A549 (cell line): ENCODE results near the gene PPHLN1. TPM values are rescaled to one million over a fixed set of nuclear protein-coding genes. Genes with fewer than 3 reads are reported as not detected.

Source experiments
- ATAC-seq, 2 experiments: fragments of 200-7000 bp in 1 of 2; fragments of >200 bp in 1 of 2; cut with Nextera tagmentation in 1 of 2; cut with Tn5 transposase in 1 of 2; 3 replicates each; pipeline versions ENCODE4 v1.8.0 to v1.9.1; 2018 to 2020; ENCODE audit warnings: mild to moderate bottlenecking in 1 of 2, moderate library complexity in 1 of 2
- CTCF ChIA-PET: fragments of 300-600 bp; sonication (Branson Sonifier 250); formaldehyde crosslinking; extraction: SDS; loops from one replicate; lab custom pipeline; 2021; ENCODE audit warnings: antibody characterized with exemption, inconsistent platforms; lab: Yijun Ruan, JAX
- POLR2A ChIA-PET: fragments of 350-600 bp; formaldehyde crosslinking; extraction: SDS; loops from one replicate; lab custom pipeline; 2021; ENCODE audit warnings: antibody characterized with exemption, inconsistent platforms; lab: Yijun Ruan, JAX
- DNase-seq, 2 experiments: peaks; one replicate each; pipeline versions ENCODE4 v3.0.0 to v3.0.0-alpha.2; 2011 to 2016; ENCODE audit warnings: low read depth in 1 of 2, low spot score in 1 of 2
- FAIRE-seq: peaks from 2 replicates; lab custom pipeline; 2011; peaks lifted over from hg19 to GRCh38; lab: Jason Lieb, UNC
- H3K27ac ChIP-seq, 2 experiments: fragments of >200 bp; sonication (Bioruptor Twin); formaldehyde crosslinking; 3 replicates each; pipeline ENCODE4 v1.5.1; 2016 to 2017
- H3K4me1 ChIP-seq: fragments of >200 bp; sonication (Bioruptor Twin); formaldehyde crosslinking; 3 replicates; pipeline ENCODE4 v1.6.1; 2016
- H3K4me2 ChIP-seq: fragments of >200 bp; sonication (Bioruptor Twin); formaldehyde crosslinking; 3 replicates; pipeline ENCODE4 v1.6.1; 2016
- H3K4me3 ChIP-seq: fragments of >200 bp; sonication (Bioruptor Twin); formaldehyde crosslinking; 3 replicates; pipeline ENCODE4 v1.5.1; 2016
- H3K9me3 ChIP-seq: fragments of >200 bp; sonication (Bioruptor Twin); formaldehyde crosslinking; 3 replicates; pipeline ENCODE4 v1.6.1; 2016
- CBX2 ChIP-seq: fragments of 200-600 bp; sonication (generic); IDR thresholded peaks from 2 replicates; pipeline ENCODE4 v1.6.1; 2016; ENCODE audit warnings: low read depth, mild to moderate bottlenecking, borderline replicate concordance
- CEBPB ChIP-seq, 2 experiments: fragments of >200 bp in 1 of 2; sonication (Bioruptor Twin) in 1 of 2; formaldehyde crosslinking in 1 of 2; IDR thresholded peaks; 2 replicates each; pipeline ENCODE4 v1.6.1; 2012 to 2016
- CHD2 ChIP-seq: fragments of 150-350 bp; IDR thresholded peaks from 2 replicates; pipeline ENCODE4 v1.6.1; 2014; ENCODE audit warnings: low read length; ENCODE audit not compliant: partially characterized antibody
- E2F6 ChIP-seq: IDR thresholded peaks from 2 replicates; pipeline ENCODE4 v1.6.1; 2012; ENCODE audit warnings: low read depth, borderline replicate concordance
- EHF ChIP-seq: fragments of 250-450 bp; sonication (Bioruptor Pico); IDR thresholded peaks from 2 replicates; pipeline ENCODE4 v1.5.0; 2020; ENCODE audit warnings: mild to moderate bottlenecking
- EHMT2 ChIP-seq: fragments of 200-600 bp; sonication (generic); IDR thresholded peaks from 2 replicates; pipeline ENCODE4 v1.6.1; 2016; ENCODE audit warnings: antibody characterized with exemption, low read depth, mild to moderate bottlenecking, moderate library complexity
- EP300 ChIP-seq, 2 experiments: fragments of >200 bp; sonication (Bioruptor Twin); formaldehyde crosslinking; IDR thresholded peaks; 2 replicates in 1 of 2; 3 replicates in 1 of 2; pipeline ENCODE4 v1.6.1; 2016 to 2017
- FOSB ChIP-seq: fragments of 250-450 bp; sonication (Bioruptor Pico); IDR thresholded peaks from 2 replicates; pipeline ENCODE4 v1.5.0; 2020; ENCODE audit warnings: mild to moderate bottlenecking, moderate library complexity
- FOSL2 ChIP-seq, 2 experiments: fragments of 450-650 bp in 1 of 2; fragments of >200 bp in 1 of 2; sonication (Bioruptor Twin) in 1 of 2; formaldehyde crosslinking; IDR thresholded peaks; 2 replicates each; pipeline versions ENCODE4 v1.5.0 to v1.6.1; 2016 to 2020; ENCODE audit warnings: mild to moderate bottlenecking in 1 of 2, moderate library complexity in 1 of 2
- HEYL ChIP-seq: fragments of 250-450 bp; sonication (Bioruptor Pico); IDR thresholded peaks from 2 replicates; pipeline ENCODE4 v1.8.0; 2021; ENCODE audit warnings: mild to moderate bottlenecking, moderate library complexity
- JUN ChIP-seq, 2 experiments: fragments of >200 bp; sonication (Bioruptor Twin); formaldehyde crosslinking; IDR thresholded peaks; 2 replicates in 1 of 2; 3 replicates in 1 of 2; pipeline ENCODE4 v1.6.1; 2016 to 2017
- JUNB ChIP-seq: fragments of >200 bp; sonication (Bioruptor Twin); formaldehyde crosslinking; IDR thresholded peaks from 2 replicates; pipeline ENCODE4 v1.6.1; 2016
- MAX ChIP-seq: IDR thresholded peaks from 2 replicates; pipeline ENCODE4 v1.6.1; 2012
- MYC ChIP-seq: IDR thresholded peaks from 2 replicates; pipeline ENCODE4 v1.6.1; 2012; ENCODE audit warnings: mild to moderate bottlenecking, inconsistent platforms, low read length, improper control_type of control experiment, borderline replicate concordance
- PHF8 ChIP-seq: fragments of 200-600 bp; sonication (generic); IDR thresholded peaks from 2 replicates; pipeline ENCODE4 v1.6.1; 2016; ENCODE audit warnings: low read depth, mild to moderate bottlenecking, antibody characterized with exemption, moderate library complexity, borderline replicate concordance
- POLR2A ChIP-seq: IDR thresholded peaks from 2 replicates; pipeline ENCODE4 v1.6.1; 2012; ENCODE audit warnings: mild to moderate bottlenecking, low read length
- RAD21 ChIP-seq, 2 experiments: fragments of >200 bp in 1 of 2; sonication (Bioruptor Twin) in 1 of 2; formaldehyde crosslinking in 1 of 2; IDR thresholded peaks in 1 of 2; conservative IDR thresholded peaks in 1 of 2; 2 replicates in 1 of 2; 3 replicates in 1 of 2; pipeline ENCODE4 v1.6.1; 2012 to 2018; ENCODE audit warnings: inconsistent platforms in 1 of 2
- SMC3 ChIP-seq: fragments of >200 bp; sonication (Bioruptor Twin); formaldehyde crosslinking; IDR thresholded peaks from 3 replicates; pipeline ENCODE4 v1.6.1; 2018; ENCODE audit warnings: inconsistent platforms
- SREBF2 ChIP-seq: fragments of 450-650 bp; IDR thresholded peaks from 2 replicates; pipeline ENCODE4 v1.6.1; 2014; ENCODE audit warnings: mild to moderate bottlenecking, moderate library complexity
- USF2 ChIP-seq: fragments of 450-650 bp; IDR thresholded peaks from 2 replicates; pipeline ENCODE4 v1.6.1; 2014; ENCODE audit warnings: antibody characterized with exemption
- ZFP36 ChIP-seq: fragments of 450-650 bp; IDR thresholded peaks from 2 replicates; pipeline ENCODE4 v1.6.1; 2014; ENCODE audit warnings: borderline replicate concordance; ENCODE audit not compliant: partially characterized antibody
- WGBS: methylation state at CpG from one replicate; pipeline ENCODE4 v1.1.6; 2017; ENCODE audit errors: missing lambda C conversion rate; 5-methylcytosine and 5-hydroxymethylcytosine counted together
- polyA plus RNA-seq, 4 experiments: library from polyadenylated mRNA; depleted of rRNA in 3 of 4; stranded (reverse); fragments of >200 nt; fragmentation: RNase III in 1 of 4; extraction: RNeasy Plus Mini Kit Qiagen cat#74134 plus additional on column Dnase treatment in 1 of 4; gene quantifications; 2 replicates in 3 of 4; 3 replicates in 1 of 4; pipeline ENCODE4 v1.2.3, GENCODE V29; 2011 to 2017
- TF ChIP-seq, protein P1 (sequence below): fragments of >200 bp; sonication (Bioruptor Twin); formaldehyde crosslinking; IDR thresholded peaks from 3 replicates; pipeline ENCODE4 v1.5.1; 2016
- TF ChIP-seq, protein P2 (sequence below): fragments of >200 bp; sonication (Bioruptor Twin); formaldehyde crosslinking; IDR thresholded peaks from 3 replicates; pipeline ENCODE4 v1.6.1; 2016
- TF ChIP-seq, protein P3 (sequence below): fragments of 200-600 bp; sonication (generic); IDR thresholded peaks from 2 replicates; pipeline ENCODE4 v1.6.1; 2016; ENCODE audit warnings: antibody characterized with exemption, mild to moderate bottlenecking, moderate library complexity

The PPHLN1 gene
- polyA plus RNA-seq, 2 of the 4 experiments (the other 2 are of a cell fraction): 55.5 to 135 TPM

- peak overlapping the region; percentile 64 to 74; a peak in 5 of 6 replicates for H3K27ac ChIP-seq
- peak; percentile 71 to 93 for TF ChIP-seq RAD21 (conservative IDR thresholded peaks at IDR 0.05 in 1 of 2, IDR thresholded peaks at IDR 0.05 in 1 of 2)
- TF ChIP-seq MAX: no peak
- TF ChIP-seq, protein P1, sequence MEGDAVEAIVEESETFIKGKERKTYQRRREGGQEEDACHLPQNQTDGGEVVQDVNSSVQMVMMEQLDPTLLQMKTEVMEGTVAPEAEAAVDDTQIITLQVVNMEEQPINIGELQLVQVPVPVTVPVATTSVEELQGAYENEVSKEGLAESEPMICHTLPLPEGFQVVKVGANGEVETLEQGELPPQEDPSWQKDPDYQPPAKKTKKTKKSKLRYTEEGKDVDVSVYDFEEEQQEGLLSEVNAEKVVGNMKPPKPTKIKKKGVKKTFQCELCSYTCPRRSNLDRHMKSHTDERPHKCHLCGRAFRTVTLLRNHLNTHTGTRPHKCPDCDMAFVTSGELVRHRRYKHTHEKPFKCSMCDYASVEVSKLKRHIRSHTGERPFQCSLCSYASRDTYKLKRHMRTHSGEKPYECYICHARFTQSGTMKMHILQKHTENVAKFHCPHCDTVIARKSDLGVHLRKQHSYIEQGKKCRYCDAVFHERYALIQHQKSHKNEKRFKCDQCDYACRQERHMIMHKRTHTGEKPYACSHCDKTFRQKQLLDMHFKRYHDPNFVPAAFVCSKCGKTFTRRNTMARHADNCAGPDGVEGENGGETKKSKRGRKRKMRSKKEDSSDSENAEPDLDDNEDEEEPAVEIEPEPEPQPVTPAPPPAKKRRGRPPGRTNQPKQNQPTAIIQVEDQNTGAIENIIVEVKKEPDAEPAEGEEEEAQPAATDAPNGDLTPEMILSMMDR: peak; percentile 93
- no peak for TF ChIP-seq CHD2
- peak in 1 of 2 experiments; percentile 14; a peak in 1 of 5 replicates for TF ChIP-seq JUN (IDR thresholded peaks at IDR 0.05)
- peak; percentile 92 for TF ChIP-seq SMC3
- TF ChIP-seq SREBF2: no peak
- no peak for FAIRE-seq
- POLR2A ChIA-PET: no interaction called here
- peak; percentile 67 to 79 for DNase-seq
- CTCF ChIA-PET: interaction anchor here (0.5 to 7.8 kb wide), 33 partner anchors 8 to 853 kb away, joined by 3 to 69 read pairs (median 5); no protein-coding TSS in a partner anchor
- no peaks in the 10 kb centered on the region for H3K9me3 ChIP-seq
- peak; percentile 91 to 97 for ATAC-seq
- WGBS: 5% methylated on average over 24 of the region's 83 CpGs
- H3K4me3 ChIP-seq: peak overlapping the region; percentile 90
- H3K4me1 ChIP-seq: 0 out of 3 replicates have a peak, but pooled peaks cover 3% of the 10 kb centered on the region
- H3K4me2 ChIP-seq: peak overlapping the region; percentile 96
Measured at GRCh38 chr12:42482748-42483520, 157.0 kb downstream of the PPHLN1 start.

GRCh38 chr12:42483521-42483790 lies 157.5 kb downstream of the PPHLN1 start:
- ATAC-seq (peak; percentile 40 to 55), FAIRE-seq (no peak), DNase-seq (no peak)
- no CpG with 5 or more reads among the region's 30 CpGs for WGBS
- POLR2A ChIA-PET: no interaction called here
- Histone ChIP-seq H3K27ac (peak overlapping the region; percentile 64 to 74; a peak in 5 of 6 replicates), H3K4me2 (peak overlapping the region; percentile 96), H3K4me3 (peak overlapping the region; percentile 90), H3K9me3 (no peaks in the 10 kb centered on the region), H3K4me1 (0 out of 3 replicates have a peak, but pooled peaks cover 3% of the 10 kb centered on the region)
- TF ChIP-seq CEBPB (IDR thresholded peaks at IDR 0.05) (no peak), JUNB (no peak), PHF8 (no peak), MYC (no peak), E2F6 (no peak)
- CTCF ChIA-PET: interaction anchor here (0.5 to 7.8 kb wide), 28 partner anchors 8 to 853 kb away, joined by 3 to 69 read pairs (median 5); no protein-coding TSS in a partner anchor

GRCh38 chr12:42484996-42485395 lies 159.0 kb downstream of the PPHLN1 start:
- WGBS: 72% methylated on average over 3 of the region's 3 CpGs
- ATAC-seq (no peak), FAIRE-seq (no peak), DNase-seq (no peak)
- POLR2A ChIA-PET: no interaction called here
- H3K27ac ChIP-seq: no peak overlapping the region
- H3K9me3 ChIP-seq: no peaks in the 10 kb centered on the region
- H3K4me2 ChIP-seq: no peak overlapping the region
- H3K4me3 ChIP-seq: no peak overlapping the region
- H3K4me1 ChIP-seq: 0 out of 3 replicates have a peak, but pooled peaks cover 3% of the 10 kb centered on the region
- CTCF ChIA-PET: interaction anchor here (1.2 to 7.8 kb wide), 3 partner anchors 14 to 82 kb away, joined by 3 to 69 read pairs (median 64); no protein-coding TSS in a partner anchor
- TF ChIP-seq RAD21 (conservative IDR thresholded peaks at IDR 0.05 in 1 of 2, IDR thresholded peaks at IDR 0.05 in 1 of 2): no peak
- TF ChIP-seq JUNB: no peak
- no peak for TF ChIP-seq ZFP36
- TF ChIP-seq FOSL2 (IDR thresholded peaks at IDR 0.05): no peak
- TF ChIP-seq FOSL2 (CRISPR knock-in tag; IDR thresholded peaks at IDR 0.05): no peak
- TF ChIP-seq, protein P2, sequence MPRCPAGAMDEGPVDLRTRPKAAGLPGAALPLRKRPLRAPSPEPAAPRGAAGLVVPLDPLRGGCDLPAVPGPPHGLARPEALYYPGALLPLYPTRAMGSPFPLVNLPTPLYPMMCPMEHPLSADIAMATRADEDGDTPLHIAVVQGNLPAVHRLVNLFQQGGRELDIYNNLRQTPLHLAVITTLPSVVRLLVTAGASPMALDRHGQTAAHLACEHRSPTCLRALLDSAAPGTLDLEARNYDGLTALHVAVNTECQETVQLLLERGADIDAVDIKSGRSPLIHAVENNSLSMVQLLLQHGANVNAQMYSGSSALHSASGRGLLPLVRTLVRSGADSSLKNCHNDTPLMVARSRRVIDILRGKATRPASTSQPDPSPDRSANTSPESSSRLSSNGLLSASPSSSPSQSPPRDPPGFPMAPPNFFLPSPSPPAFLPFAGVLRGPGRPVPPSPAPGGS: no peak
- no peak for TF ChIP-seq EP300 (IDR thresholded peaks at IDR 0.05)
- no peak for TF ChIP-seq CBX2
- no peak for TF ChIP-seq FOSB (CRISPR knock-in tag)
- TF ChIP-seq, protein P3, sequence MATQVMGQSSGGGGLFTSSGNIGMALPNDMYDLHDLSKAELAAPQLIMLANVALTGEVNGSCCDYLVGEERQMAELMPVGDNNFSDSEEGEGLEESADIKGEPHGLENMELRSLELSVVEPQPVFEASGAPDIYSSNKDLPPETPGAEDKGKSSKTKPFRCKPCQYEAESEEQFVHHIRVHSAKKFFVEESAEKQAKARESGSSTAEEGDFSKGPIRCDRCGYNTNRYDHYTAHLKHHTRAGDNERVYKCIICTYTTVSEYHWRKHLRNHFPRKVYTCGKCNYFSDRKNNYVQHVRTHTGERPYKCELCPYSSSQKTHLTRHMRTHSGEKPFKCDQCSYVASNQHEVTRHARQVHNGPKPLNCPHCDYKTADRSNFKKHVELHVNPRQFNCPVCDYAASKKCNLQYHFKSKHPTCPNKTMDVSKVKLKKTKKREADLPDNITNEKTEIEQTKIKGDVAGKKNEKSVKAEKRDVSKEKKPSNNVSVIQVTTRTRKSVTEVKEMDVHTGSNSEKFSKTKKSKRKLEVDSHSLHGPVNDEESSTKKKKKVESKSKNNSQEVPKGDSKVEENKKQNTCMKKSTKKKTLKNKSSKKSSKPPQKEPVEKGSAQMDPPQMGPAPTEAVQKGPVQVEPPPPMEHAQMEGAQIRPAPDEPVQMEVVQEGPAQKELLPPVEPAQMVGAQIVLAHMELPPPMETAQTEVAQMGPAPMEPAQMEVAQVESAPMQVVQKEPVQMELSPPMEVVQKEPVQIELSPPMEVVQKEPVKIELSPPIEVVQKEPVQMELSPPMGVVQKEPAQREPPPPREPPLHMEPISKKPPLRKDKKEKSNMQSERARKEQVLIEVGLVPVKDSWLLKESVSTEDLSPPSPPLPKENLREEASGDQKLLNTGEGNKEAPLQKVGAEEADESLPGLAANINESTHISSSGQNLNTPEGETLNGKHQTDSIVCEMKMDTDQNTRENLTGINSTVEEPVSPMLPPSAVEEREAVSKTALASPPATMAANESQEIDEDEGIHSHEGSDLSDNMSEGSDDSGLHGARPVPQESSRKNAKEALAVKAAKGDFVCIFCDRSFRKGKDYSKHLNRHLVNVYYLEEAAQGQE: no peak
- TF ChIP-seq HEYL: no peak
- TF ChIP-seq SMC3: no peak
- no peak for TF ChIP-seq EHF
- no peak for TF ChIP-seq SREBF2
- TF ChIP-seq EHMT2: no peak
- TF ChIP-seq USF2: no peak
- TF ChIP-seq POLR2A: no peak
